H9 (cell line): ENCODE measurements around the gene ADGRG1. TPM values are rescaled to one million over a fixed set of nuclear protein-coding genes. Genes with fewer than 3 reads are reported as not detected.

Experiments
- DNase-seq: peaks from one replicate; pipeline ENCODE4 v3.0.0-alpha.2; 2017
- H2AFZ ChIP-seq: one replicate; pipeline ENCODE4 v1.6.1; 2013; ENCODE audit warnings: mild to moderate bottlenecking, low read length, control low read depth, moderate library complexity
- H2AK5ac ChIP-seq: 2 replicates; pipeline ENCODE4 v1.6.1; 2013; ENCODE audit warnings: low read length, control low read depth, mixed read lengths; ENCODE audit not compliant: insufficient read length
- H2BK120ac ChIP-seq: one replicate; pipeline ENCODE4 v1.6.1; 2013; ENCODE audit warnings: low read depth, mild to moderate bottlenecking, low read length, control low read depth, inconsistent platforms; ENCODE audit not compliant: poor library complexity, severe bottlenecking
- H2BK12ac ChIP-seq: 2 replicates; pipeline ENCODE4 v1.6.1; 2013; ENCODE audit warnings: low read length, control low read depth, mixed read lengths, low read depth; ENCODE audit not compliant: insufficient read length
- H2BK15ac ChIP-seq: 2 replicates; pipeline ENCODE4 v1.6.1; 2013; ENCODE audit warnings: low read depth, low read length, control low read depth
- H2BK20ac ChIP-seq: one replicate; pipeline ENCODE4 v1.6.1; 2013; ENCODE audit warnings: low read depth, mild to moderate bottlenecking, low read length, control low read depth, inconsistent platforms; ENCODE audit not compliant: poor library complexity, severe bottlenecking
- H2BK5ac ChIP-seq: 2 replicates; pipeline ENCODE4 v1.6.1; 2013; ENCODE audit warnings: low read length, control low read depth, mixed read lengths; ENCODE audit not compliant: insufficient read length
- H3K14ac ChIP-seq: 2 replicates; pipeline ENCODE4 v1.6.1; 2013; ENCODE audit warnings: low read length, control low read depth; ENCODE audit not compliant: insufficient read depth
- H3K18ac ChIP-seq: 2 replicates; pipeline ENCODE4 v1.6.1; 2013; ENCODE audit warnings: low read depth, mild to moderate bottlenecking, mixed read lengths, low read length, control low read depth; ENCODE audit not compliant: insufficient read length
- H3K23ac ChIP-seq: 2 replicates; pipeline ENCODE4 v1.6.1; 2013; ENCODE audit warnings: low read length, control low read depth, mixed read lengths, low read depth; ENCODE audit not compliant: insufficient read length
- H3K23me2 ChIP-seq: 2 replicates; pipeline ENCODE4 v1.6.1; 2013; ENCODE audit warnings: low read depth, mild to moderate bottlenecking, mixed read lengths, low read length, control low read depth; ENCODE audit not compliant: insufficient read length, poor library complexity, severe bottlenecking
- H3K27ac ChIP-seq: 2 replicates; pipeline ENCODE4 v1.5.1; 2013; ENCODE audit warnings: low read length, control low read depth, mixed read lengths, low read depth; ENCODE audit not compliant: insufficient read length
- H3K27me3 ChIP-seq: 2 replicates; pipeline ENCODE4 v1.6.1; 2013; ENCODE audit warnings: low read length, control low read depth, inconsistent platforms; ENCODE audit not compliant: insufficient read depth
- H3K4ac ChIP-seq: 2 replicates; pipeline ENCODE4 v1.6.1; 2013; ENCODE audit warnings: low read depth, mild to moderate bottlenecking, control low read depth, inconsistent platforms, low read length, moderate library complexity
- H3K4me1 ChIP-seq: 2 replicates; pipeline ENCODE4 v1.6.1; 2013; ENCODE audit warnings: low read length, control low read depth, inconsistent platforms; ENCODE audit not compliant: insufficient read depth
- H3K4me2 ChIP-seq: 2 replicates; pipeline ENCODE4 v1.6.1; 2013; ENCODE audit warnings: low read length, control low read depth, mixed read lengths; ENCODE audit not compliant: insufficient read length, insufficient read depth
- H3K56ac ChIP-seq: 2 replicates; pipeline ENCODE4 v1.6.1; 2013; ENCODE audit warnings: low read depth, mild to moderate bottlenecking, mixed read lengths, low read length, control low read depth; ENCODE audit not compliant: insufficient read length
- H3K79me1 ChIP-seq: 2 replicates; pipeline ENCODE4 v1.6.1; 2013; ENCODE audit warnings: low read depth, mild to moderate bottlenecking, moderate library complexity, low read length, control low read depth, inconsistent platforms; ENCODE audit not compliant: insufficient read depth, poor library complexity, severe bottlenecking
- H3K79me2 ChIP-seq: 2 replicates; pipeline ENCODE4 v1.6.1; 2013; ENCODE audit warnings: low read length, control low read depth, inconsistent platforms; ENCODE audit not compliant: insufficient read depth
- H3K9ac ChIP-seq: 2 replicates; pipeline ENCODE4 v1.6.1; 2013; ENCODE audit warnings: low read length, control low read depth, mixed read lengths; ENCODE audit not compliant: insufficient read length; ENCODE audit errors: extremely low read depth
- H3K9me3 ChIP-seq: one replicate; pipeline ENCODE4 v1.6.1; 2013; ENCODE audit warnings: low read depth, low read length, inconsistent platforms; ENCODE audit not compliant: control insufficient read depth
- H3T11ph ChIP-seq: one replicate; pipeline ENCODE4 v1.6.1; 2013; ENCODE audit warnings: mild to moderate bottlenecking, low read length, control low read depth, inconsistent platforms
- H4K20me1 ChIP-seq: one replicate; pipeline ENCODE4 v1.6.1; 2013; ENCODE audit not compliant: control insufficient read depth, insufficient read length, insufficient read depth
- H4K5ac ChIP-seq: 2 replicates; pipeline ENCODE4 v1.6.1; 2013; ENCODE audit warnings: low read depth, mild to moderate bottlenecking, mixed read lengths, low read length, control low read depth; ENCODE audit not compliant: insufficient read length
- H4K8ac ChIP-seq: replicated peaks from 2 replicates; pipeline ENCODE4 v1.6.1; 2013; ENCODE audit warnings: low read length, control low read depth, mixed read lengths, low read depth; ENCODE audit not compliant: insufficient read length
- H4K91ac ChIP-seq: 2 replicates; pipeline ENCODE4 v1.6.1; 2013; ENCODE audit warnings: low read depth, mild to moderate bottlenecking, moderate library complexity, mixed read lengths, low read length, control low read depth; ENCODE audit not compliant: insufficient read length
- H3K27ac Mint-ChIP-seq, 3 experiments: 2 replicates in 2 of 3; 3 replicates in 1 of 3; pipeline ENCODE4 v1.8.0; 2020 to 2021; ENCODE audit warnings: mixed read lengths in 3 of 3, mild to moderate bottlenecking in 1 of 3, moderate library complexity in 1 of 3
- H3K27me3 Mint-ChIP-seq: 2 replicates; pipeline ENCODE4 v1.8.0; 2021; ENCODE audit warnings: low read depth, mild to moderate bottlenecking, moderate library complexity, mixed read lengths
- H3K36me3 Mint-ChIP-seq, 3 experiments: 2 replicates in 2 of 3; 3 replicates in 1 of 3; pipeline ENCODE4 v1.8.0; 2020 to 2021; ENCODE audit warnings: low read depth in 3 of 3, mixed read lengths in 3 of 3; ENCODE audit not compliant: insufficient read depth in 1 of 3
- H3K4me1 Mint-ChIP-seq, 2 experiments: 2 replicates each; pipeline ENCODE4 v1.8.0; 2020; ENCODE audit warnings: mixed read lengths in 2 of 2
- H3K4me3 Mint-ChIP-seq, 2 experiments: 2 replicates in 1 of 2; 3 replicates in 1 of 2; pipeline ENCODE4 v1.8.0; 2020 to 2021; ENCODE audit warnings: mild to moderate bottlenecking in 2 of 2, mixed read lengths in 2 of 2, moderate library complexity in 1 of 2
- H3K9me3 Mint-ChIP-seq, 2 experiments: 2 replicates in 1 of 2; 3 replicates in 1 of 2; pipeline ENCODE4 v1.8.0; 2020; ENCODE audit warnings: mild to moderate bottlenecking in 2 of 2, mixed read lengths in 2 of 2, moderate library complexity in 1 of 2
- WGBS: extraction: QIAGEN DNeasy Blood & Tissue Kit; methylation state at CpG from one replicate; pipeline ENCODE4 v1.1.7; 2013; ENCODE audit warnings: missing lambda C conversion rate, low lambda C conversion rate, mixed read lengths; ENCODE audit not compliant: insufficient read length; ENCODE audit errors: extremely low coverage; 5-methylcytosine and 5-hydroxymethylcytosine counted together
- total RNA-seq: library from RNA; stranded (reverse); gene quantifications from 2 replicates; pipeline ENCODE4 v1.2.1, GENCODE V29; 2021
- TF ChIP-seq, protein P1 (sequence below): fragments of 200-600 bp; sonication (generic); conservative IDR thresholded peaks from 3 replicates; pipeline ENCODE4 v1.8.0; 2021; ENCODE audit warnings: antibody characterized with exemption, mild to moderate bottlenecking

The ADGRG1 gene
- total RNA-seq, 1 experiment from 2014 or later = 1.1 TPM

DNA sequence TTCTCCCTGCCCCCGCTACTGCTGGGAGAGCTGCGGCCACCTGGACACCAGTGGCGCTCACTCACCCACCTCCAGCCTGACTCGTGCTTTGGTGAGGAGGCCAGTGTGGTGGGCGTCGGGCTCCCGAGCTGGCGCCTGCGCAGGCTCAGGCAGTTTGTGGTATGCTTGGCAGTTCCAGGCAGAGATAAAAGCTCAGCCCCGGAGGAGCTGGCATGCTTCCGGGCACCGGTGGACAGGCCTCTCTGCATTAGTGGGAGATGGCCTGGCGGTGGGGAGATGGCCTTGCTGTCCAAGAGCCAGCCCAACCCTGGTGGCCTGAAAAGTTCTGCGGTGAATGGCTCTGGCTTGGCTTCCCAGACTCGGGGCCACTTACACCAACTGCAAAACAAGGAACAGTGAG lies 4.1 kb downstream of the ADGRG1 start:
- TF ChIP-seq, protein P1, sequence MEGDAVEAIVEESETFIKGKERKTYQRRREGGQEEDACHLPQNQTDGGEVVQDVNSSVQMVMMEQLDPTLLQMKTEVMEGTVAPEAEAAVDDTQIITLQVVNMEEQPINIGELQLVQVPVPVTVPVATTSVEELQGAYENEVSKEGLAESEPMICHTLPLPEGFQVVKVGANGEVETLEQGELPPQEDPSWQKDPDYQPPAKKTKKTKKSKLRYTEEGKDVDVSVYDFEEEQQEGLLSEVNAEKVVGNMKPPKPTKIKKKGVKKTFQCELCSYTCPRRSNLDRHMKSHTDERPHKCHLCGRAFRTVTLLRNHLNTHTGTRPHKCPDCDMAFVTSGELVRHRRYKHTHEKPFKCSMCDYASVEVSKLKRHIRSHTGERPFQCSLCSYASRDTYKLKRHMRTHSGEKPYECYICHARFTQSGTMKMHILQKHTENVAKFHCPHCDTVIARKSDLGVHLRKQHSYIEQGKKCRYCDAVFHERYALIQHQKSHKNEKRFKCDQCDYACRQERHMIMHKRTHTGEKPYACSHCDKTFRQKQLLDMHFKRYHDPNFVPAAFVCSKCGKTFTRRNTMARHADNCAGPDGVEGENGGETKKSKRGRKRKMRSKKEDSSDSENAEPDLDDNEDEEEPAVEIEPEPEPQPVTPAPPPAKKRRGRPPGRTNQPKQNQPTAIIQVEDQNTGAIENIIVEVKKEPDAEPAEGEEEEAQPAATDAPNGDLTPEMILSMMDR = no peak
- H3K4me2 ChIP-seq = no peak overlapping the region
- H2BK120ac ChIP-seq = no peak overlapping the region
- H3K27me3 ChIP-seq = no peaks in the 10 kb centered on the region; the same call in 1 of the 2 replicates
- no peak overlapping the region for H3K56ac ChIP-seq
- H3K18ac ChIP-seq = no peak overlapping the region
- no peak overlapping the region for H2BK5ac ChIP-seq
- no peaks in the 10 kb centered on the region for H3K79me1 ChIP-seq
- H3K9me3 ChIP-seq = no peaks in the 10 kb centered on the region
- no peak overlapping the region for H3K14ac ChIP-seq
- H2AFZ ChIP-seq = no peak overlapping the region
- no peaks in the 10 kb centered on the region for H3K79me2 ChIP-seq
- WGBS = no CpG with 5 or more reads among the region's 15 CpGs
- H3K27me3 Mint-ChIP-seq = peaks cover 14% of the 10 kb centered on the region
- H3K23me2 ChIP-seq = peaks cover 3% of the 10 kb centered on the region
- no peaks in the 10 kb centered on the region; the same call in 1 of the 2 replicates for H3K4me1 ChIP-seq
- H3K27ac Mint-ChIP-seq = no peak overlapping the region
- H3K36me3 Mint-ChIP-seq = no peaks in the 10 kb centered on the region
- peaks cover 24 to 39% of the 10 kb centered on the region in 2 experiments for H3K4me1 Mint-ChIP-seq
- no peak overlapping the region for H3K23ac ChIP-seq
- peaks cover 3% of the 10 kb centered on the region for H4K20me1 ChIP-seq
- no peak for DNase-seq
- no peak overlapping the region for H4K91ac ChIP-seq
- no peak overlapping the region for H2AK5ac ChIP-seq
- no peak overlapping the region for H3K27ac ChIP-seq
- no peak overlapping the region for H4K8ac ChIP-seq
- no peak overlapping the region for H2BK20ac ChIP-seq
- H3K4me3 Mint-ChIP-seq = no peak overlapping the region
- no peak overlapping the region for H4K5ac ChIP-seq
- no peak overlapping the region for H2BK15ac ChIP-seq
- H2BK12ac ChIP-seq = no peak overlapping the region
- no peak overlapping the region for H3K4ac ChIP-seq
- H3K9ac ChIP-seq = no peak overlapping the region
- H3K9me3 Mint-ChIP-seq = peaks cover 0 to 3% of the 10 kb centered on the region in 2 experiments; a peak in 2 of 5 replicates
- H3T11ph ChIP-seq = no peak overlapping the region
